ENCODE results near the gene MRNIP.

The MRNIP gene, protein sequence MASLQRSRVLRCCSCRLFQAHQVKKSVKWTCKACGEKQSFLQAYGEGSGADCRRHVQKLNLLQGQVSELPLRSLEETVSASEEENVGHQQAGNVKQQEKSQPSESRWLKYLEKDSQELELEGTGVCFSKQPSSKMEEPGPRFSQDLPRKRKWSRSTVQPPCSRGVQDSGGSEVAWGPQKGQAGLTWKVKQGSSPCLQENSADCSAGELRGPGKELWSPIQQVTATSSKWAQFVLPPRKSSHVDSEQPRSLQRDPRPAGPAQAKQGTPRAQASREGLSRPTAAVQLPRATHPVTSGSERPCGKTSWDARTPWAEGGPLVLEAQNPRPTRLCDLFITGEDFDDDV

DNA sequence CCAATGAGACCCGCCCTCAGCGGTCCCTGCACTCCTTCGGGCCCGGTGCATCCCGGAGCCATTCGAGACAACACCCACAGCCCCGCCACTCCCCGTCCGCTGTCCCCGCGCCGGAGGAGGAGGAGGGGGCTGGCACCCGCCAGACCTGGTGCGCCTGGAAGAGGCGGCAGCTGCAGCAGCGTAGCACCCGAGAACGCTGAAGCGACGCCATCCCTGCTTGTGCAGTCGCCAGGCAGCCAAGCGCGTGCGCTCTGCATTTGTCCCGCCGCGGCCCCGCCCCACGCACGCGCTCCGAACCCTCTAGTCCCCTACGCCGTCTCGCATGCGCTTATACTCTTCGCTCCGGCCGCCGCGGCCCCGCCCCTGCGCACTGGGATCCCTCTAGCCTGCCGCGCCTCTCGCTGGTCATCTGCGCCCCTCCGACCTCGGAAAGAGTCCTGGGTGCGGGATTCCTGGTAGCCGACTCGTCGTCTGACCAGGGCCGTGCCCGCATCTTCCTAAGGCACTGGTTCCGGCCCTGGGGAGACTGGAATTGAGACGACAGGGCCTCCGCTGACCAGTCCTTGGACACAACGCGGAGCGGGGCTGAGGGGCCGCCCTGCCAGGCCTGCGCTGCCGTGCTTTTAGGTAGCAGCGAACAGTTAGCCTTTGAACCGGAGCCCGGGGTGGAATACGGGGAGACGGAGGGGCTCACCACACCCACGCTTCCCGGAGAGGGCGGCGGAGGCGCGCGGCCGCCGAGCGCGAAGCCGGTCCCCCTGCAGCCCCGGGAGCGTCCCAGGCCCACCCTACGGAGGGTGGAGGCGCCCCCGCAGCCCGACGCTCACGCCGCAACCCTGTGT, at the start of gene MRNIP:
TSS of gene MRNIP (minus strand) at position 232 of the 842 bp plus-strand sequence. CDS start at position 211, 21 bp downstream.
- DNase-seq (ENCODE audit: low read depth) = peak; percentile 90

DNA sequence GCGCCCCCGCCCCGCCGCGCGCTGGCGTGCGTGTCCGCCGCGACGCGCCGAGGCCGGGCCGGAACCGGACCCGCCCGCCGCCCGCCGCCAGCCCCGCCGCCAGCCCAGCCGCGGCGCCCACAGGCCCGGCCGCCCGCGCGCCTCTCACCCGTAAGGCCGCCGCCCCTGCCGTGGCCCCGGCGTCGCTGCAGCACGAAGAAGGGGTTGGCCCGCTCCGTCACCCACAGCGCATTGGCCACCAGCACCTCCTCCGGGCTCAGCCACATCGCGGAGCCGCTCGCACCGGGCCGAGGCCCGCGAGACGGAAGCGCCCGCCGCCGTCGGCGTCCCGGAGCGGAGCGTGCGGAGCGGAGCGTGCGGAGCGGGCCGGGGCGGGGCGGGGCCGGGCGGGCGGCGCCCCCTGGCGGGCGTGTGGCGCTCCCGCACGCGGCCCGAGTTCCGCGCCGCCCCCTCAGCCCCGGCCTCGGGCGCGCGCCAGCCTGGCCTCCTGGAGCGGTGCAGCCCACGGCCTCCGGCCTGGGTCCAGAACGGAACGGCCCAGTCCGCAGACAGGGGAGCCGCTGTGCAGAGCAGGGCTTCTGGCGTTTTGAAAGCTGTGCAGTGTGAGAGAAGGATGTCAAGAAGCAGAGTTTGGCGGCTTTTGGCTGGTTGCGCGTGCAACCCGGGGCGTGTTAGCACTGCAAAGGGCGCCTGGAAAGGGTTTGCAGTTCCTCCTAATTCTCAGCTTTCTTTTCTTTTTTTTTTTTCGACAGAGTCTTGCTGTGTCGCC, 49.1 kb upstream of the MRNIP start, which contains the start of gene TBC1D9B:
TSS of gene TBC1D9B (minus strand) at position 342 of the 769 bp plus-strand sequence. CDS start at position 266, 76 bp downstream.
- peak; percentile 48 for DNase-seq (ENCODE audit: low read depth)

DNA sequence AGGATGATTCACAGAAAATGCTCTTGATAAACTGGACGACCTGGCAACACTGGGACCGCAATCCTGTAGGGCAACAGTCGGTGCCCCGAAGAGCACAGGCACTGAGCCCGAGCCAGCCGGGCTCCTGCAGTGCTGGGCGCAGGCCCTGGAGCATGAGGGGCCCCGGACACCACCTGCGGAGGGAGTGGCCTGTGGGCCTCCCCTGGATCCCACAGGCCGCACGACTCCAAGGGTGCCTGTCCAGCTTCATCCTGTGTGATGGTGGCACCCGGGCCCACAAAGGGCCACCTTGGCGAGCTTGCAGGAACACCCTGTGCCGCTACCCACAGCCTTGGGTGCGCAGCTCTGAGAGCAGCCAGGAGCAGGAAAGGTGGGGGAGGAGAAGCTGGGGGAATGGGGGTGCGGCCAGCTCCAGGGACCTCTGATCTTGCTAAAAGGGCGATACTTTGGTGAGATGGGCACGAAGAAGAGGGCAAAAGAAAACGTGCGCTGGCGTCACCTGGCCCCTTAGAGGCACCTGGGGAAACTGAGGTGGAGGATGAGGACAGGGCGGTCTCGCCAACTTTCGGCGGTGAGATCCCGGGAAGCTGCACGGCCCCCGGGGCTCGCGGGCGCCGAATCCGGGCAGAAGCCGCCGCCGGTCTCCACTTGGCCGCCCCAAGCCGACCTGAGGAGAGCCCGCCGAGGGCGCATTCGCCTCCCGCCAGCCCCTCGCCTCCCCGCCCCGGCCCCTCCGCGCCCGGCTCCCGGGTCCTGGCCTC, 48.4 kb upstream of the MRNIP start:
- DNase-seq (ENCODE audit: low read depth) = no peak

DNA sequence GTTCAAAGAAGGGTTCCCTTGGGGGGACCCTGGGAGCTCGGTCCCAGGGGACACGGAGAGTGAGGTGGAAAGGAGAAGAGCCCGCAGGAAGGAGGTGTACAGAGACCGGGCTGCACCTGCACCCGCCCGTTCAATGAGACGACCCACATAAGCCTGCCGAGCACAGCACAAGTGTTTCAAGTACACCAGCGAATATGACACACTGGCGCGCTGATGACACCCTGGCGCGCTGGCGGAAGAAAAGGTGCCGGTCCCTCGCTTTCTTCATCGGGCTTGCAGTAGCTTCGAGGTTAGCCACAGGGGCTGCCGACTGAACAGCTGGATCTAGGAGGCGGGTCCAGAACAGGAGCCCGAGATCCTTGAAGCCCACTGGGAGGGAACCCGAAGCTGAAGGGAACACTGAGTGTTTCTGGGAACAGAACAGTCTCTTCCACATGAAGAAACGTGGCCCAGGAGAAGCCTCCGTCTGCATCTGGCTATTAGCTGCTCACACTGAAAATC, 47.7 kb upstream of the MRNIP start:
- no peak for DNase-seq (ENCODE audit: low read depth)

DNA sequence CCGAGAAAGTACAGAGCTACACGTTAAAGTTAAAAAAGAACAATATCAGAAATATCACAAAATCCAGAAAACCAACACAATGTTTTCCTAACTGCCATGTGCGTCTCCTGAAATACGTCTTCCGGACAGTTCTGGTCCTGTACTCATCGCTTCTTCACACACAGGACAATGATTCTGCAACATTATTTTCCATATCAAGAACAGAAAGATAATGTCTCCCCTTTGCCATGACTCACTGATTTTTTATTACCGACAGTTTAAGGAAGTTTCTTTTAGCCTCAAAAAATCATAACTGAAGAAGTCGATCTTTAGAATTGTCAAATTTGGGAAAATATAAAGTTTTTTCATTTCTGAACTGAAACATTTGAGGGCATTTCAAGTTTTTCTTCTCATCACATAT, 46.5 kb upstream of the MRNIP start:
- DNase-seq (ENCODE audit: low read depth) = no peak

DNA sequence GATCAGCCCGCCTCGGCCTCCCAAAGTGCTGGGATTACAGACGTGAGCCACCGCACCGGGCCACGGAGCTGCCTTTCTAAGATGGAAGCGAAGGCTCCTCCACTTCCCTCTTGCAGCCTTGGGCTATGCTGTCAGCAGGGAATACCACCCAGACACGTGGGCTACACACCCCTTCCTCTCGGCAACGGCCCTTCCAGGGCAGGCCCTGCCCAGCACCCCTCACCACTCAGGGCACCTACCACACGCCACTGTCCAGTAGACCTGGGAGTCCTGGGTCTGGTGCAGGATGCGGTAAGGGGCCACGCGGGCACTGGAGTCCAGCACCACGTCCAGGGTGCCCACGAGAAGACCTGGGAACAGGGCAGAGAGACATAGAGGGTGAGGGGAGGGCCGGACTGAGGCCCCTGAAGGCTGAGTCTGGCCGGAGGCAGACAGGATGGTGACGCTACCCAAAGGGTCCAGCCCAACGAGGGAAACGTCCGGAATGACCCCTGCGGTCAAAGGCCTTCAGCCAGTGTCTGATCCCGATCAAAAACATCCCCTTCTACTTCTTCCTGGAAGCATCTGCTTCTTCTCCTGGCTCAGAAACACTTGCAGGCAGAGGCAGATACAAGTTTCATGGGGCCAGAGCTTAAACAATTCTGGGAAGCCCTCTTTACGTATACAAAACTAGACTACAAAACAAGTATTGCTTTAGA, 46.0 kb upstream of the MRNIP start:
- DNase-seq (ENCODE audit: low read depth) = no peak

DNA sequence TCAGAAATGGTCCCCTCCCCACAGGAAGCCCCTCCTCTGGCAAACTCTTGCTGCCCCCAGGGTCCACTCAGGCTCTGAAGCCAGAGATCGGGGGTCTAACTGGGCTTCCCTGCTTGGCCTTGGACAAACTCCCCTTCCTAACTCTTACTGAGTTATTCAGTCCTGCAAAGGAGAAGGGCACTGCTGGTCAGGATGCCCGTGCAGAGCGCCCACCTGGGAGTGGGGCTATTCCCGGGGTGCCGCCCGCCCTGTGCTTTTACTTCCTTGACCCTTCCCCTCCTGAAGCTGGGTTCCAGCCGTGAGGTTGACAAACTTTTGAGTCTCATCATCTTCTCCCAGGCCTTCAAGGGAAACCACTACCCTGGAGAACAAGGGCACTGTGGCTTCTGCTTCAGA, 44.1 kb upstream of the MRNIP start:
- no peak for DNase-seq (ENCODE audit: low read depth)

DNA sequence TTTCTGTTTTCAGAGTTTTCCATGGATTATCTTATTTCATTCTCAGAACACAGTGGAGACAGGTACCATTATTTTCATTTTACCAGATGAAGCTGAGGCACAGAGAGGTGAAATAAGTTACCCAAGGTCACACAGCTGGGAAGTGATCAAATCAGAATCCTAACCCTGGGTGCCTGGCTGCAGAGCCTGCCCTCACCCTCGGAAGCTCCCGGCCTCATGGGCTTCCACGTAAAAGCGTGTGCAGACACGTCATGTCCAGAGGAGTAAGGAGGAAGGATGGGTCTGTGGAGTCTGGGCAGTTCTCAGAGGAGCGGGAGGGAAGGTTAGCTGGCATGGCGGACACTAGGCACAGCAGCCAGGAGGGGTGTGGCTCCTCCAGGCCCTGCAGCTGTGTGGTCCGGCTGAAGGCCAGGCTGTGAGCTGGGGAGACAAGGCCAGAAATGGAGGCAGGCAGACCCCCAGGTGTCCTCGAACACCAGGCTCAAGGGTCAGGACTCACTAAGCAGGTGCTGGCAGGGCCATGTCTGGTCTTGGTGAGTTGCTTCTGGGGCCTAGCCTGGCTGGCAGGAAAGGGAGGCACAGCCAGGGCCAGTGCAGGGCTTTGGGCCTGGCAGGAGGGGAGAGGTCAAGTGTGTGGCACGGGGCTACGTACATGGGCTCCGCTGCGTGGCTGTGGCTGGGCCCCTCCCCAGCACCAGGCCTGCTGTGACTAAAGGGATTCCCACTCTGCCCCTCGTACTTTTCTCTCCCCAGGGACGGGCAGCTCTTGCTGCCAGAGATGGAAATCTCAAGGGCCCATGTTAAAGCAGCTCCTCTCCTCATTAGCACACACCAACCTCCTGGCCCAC, 43.5 kb upstream of the MRNIP start:
- no peak for DNase-seq (ENCODE audit: low read depth)

DNA sequence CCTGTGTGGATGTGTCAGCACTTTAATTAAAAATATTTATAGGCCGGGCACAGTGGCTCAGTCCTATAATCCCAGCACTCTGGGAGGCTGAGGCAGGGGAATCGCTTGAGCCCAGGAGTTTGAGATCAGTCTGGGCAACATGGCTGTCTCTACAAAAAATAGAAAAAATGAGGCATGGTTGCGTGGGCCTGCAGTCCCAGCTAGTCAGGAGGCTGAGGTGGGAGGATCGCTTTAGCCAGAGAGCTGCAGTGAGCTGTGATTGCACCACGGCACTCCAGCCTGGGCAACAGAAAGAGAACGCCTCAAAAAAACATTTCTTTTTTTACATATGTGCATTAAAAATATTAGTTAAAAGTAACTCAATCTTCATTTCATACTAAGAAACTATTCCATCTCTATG, 42.8 kb upstream of the MRNIP start:
- no peak for DNase-seq (ENCODE audit: low read depth)

DNA sequence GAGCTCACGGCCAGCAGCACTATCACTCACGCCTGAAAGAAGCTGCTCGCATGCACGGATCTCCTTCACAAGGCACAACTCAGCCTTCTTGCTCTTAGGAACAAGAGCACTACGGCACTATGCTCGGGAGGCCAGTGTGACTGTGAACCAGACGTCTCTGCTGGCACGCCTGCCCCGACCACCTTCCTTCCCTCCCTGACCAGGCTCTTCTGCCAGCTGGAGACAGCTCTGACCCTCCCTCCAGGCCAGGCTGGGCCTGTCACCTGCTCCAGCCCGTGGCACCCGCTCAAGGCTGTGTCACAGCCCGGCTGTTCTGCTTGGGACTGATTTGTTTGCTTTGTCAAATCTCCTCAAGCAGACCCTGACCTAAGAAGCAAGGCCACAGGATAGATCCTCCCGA, 42.1 kb upstream of the MRNIP start:
- DNase-seq (ENCODE audit: low read depth) = no peak

DNA sequence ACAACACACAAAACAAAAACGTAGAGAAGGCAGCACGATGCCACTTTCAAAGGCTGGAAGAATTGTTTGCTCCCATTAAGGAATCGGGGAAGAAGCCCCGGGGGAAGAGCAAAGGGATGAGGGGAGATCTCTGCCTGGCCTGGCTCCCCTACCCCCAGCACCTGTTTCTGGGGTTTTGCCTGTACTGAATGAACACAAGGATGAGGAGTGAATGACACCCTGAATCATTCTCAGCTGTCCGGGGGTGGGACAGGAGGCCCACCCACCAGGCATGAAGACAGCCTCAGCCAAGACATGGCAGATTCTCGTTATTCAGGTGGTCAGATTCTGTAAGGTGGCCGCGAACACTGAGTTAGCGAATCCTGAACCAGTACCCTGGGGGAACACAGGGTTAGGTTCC, 41.6 kb upstream of the MRNIP start:
- no peak for DNase-seq (ENCODE audit: low read depth)

DNA sequence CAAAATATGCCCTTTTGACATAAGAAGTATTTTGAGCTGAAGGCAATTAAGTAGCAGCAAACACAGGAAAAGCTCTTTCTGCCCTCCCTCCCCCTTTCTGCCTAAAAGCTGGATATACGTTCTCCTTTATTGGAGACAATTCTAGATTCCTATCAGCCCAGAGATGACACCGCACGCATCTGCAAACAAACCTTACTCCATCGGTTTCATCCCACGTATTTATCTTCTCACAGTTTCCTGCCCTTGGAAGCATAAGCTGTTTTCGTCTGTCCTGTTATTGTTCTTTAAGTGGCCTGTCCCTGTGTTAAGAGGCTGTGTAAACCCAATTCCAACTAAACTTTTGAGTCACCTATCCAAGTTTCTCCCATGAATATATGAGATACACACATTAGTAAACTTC, 37.2 kb upstream of the MRNIP start:
- DNase-seq (ENCODE audit: low read depth) = no peak

DNA sequence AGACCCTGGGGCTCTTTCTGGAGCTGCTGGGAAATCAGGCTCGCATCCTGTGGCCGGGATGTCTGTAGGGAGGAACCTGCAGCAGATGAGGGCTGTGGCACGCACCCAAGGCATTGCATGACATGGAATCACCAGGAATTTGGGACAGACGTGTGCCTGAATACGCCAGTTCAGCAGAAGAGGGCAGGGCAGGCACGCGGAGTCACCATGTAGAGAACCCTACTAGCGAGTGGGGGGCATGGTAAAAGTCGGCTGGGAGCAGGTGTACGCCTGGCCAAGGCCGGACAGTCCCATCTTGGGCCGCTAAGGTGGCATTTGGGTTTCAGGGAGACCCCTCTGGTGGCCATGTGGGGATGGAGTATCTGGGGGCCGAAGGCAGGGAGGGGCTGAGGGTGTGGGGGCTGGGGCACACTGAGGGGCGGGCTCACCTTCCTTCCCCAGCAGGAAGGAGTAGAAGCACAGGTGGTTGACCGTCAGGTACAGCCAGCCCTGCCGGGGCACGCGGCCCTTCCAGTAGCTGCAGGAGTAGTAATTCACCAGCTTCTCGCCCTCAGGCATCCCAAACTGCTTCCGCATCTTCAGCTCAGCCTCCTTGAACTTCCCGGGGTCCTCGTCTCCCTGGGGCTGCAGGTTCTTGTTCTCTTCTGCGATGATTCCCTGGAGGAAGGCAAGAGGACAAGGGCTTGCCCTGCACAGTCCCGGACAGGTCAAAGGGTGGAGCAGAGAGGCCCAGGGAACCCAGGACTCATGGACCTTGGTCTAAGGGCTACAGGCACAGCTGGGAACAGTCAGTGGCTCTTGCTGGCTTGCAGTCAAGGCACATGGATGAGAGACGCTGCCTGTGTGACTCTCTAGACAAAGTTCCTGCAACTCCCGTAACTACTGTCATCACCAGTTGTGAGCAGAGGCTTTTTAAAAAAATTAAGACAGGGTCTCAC, 35.6 kb upstream of the MRNIP start:
- DNase-seq (ENCODE audit: low read depth) = no peak

DNA sequence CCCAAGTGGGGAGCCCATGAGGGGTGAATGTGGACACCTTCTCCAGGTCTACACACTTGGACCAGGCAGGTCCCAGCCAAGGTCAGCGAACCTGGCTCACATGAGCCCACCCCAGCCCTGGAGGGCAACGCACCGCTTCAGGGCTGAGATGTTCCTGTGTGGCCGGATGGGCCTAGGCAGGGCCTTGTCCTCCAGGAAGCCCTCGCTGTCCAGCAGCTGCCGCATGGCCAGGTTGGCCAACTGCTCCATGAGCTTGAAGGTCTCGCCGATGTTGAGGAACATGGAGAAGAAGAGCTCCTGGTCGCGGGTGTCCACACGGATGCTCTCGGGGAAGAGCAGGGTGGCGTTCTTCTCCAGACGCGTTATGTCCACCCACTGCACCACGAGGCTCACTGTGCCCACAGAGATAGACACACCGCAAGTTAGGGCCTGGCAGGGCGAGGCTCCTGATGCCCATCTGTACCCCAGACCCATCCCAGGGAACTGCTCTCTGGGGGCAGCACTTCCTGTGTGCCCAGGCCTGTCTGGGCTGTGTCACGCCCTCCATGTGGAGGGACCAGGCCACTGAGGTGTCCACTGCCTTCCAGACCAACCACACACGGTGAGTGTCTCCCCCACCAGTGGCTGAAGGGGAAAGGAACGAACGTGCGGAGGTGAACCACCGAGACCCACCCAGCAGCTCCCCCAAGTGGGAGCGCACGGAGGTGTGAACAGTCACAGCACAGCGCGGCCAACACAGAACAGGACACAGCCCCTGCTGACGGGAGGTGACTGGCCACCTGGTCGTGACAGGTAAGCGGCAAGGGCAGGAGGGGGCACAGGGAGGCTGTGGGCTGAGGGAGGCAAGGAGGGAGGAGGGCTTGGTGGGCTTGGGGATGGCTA, 34.7 kb upstream of the MRNIP start:
- no peak for DNase-seq (ENCODE audit: low read depth)

DNA sequence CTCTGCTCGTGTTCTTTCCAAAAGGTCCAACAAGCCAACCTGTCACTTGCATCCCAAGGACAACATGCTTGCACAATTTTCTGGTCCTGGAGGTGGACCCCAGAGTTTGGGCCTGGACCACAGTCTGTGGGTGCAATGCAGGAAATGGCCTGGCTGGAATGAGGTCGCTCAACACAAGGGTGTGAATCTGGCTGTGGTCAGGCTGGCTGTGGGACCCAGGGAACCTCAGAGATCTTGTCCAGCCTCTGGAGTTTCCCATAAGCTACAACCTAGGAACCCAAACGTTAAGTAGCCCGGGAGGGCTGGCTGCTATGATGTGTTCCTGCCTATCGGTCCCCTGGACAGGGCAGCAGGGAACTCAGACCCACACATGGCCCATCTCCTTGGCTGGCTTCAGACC, 33.6 kb upstream of the MRNIP start:
- DNase-seq (ENCODE audit: low read depth) = no peak

DNA sequence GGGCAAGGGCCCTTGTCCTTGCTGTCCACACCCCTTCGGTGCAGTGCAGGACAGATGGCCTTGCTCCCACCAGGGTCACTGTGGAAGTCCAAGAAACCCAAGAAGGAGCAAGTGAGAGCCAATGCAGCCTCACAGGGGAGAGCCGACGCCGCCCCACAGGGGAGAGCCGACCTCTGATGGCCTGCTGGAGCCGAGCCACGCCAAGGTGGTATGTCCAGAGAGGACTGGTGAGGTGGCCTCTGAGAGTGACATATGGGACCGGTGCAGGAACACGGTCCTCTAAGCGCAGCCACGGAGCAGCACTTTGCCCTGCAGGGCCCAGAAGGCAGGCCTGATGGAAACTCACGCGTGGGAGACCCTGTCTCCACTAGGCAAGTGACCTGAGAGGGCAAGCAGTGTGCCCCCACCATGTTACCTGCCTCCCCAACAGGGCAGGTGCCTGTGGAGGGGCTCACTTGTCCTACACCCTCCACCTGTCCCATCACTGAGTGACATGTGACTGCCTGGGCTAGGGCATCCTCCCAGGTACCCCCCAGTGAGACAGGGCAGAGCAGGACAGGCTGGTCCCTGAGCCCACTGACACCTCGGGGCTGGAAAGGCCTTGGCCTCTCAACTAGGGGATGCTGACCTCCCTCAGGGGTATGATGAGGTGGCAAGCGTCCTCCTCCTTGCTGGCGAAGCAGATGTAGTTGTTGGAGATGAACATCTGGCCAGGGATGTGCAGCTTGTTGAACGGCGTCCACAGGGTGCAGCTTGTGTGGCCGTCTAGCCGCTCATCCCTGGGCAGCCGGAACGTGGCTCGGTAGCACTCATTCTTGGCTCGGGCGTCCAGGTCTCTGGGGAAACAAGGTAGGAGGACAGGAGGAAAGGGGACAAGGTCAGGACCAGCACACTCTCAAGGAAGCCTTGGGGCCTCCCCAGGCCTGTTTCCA, 32.4 kb upstream of the MRNIP start:
- DNase-seq (ENCODE audit: low read depth) = no peak

DNA sequence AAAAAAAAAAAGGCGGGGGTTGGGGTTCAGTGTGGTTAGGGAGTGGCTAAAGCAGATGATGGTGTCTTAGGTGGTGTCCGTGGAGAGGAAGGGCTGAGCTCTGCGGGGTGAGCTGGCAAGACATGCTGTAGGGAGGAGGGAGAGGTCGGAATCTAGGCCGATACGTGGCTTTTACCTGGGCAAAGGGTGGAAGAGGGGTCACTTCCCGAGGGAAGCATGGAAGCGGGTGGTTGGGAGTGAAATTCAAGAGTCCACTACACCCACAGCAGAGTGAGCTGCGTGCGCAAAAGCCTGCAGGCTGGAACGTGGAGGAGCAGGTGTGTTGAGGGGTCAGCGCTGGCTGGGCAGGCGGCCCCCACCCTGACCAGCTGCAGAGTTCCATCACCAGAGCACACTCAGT, 31.3 kb upstream of the MRNIP start:
- DNase-seq (ENCODE audit: low read depth) = no peak
